ENCODE measurements around the gene REP15. TPM values are rescaled to one million over a fixed set of nuclear protein-coding genes. Genes with fewer than 3 reads are reported as not detected.
"Not testable (repeated sequence)": the region's sequence is repeated elsewhere in the genome, so short reads cannot be mapped to it uniquely, and the experiment has no call there.

Gene REP15
- polyA plus RNA-seq, 1 donor (not counting 4 experiments of a cell fraction or from before 2014, with no cell fraction given): 1.8 TPM

DNA sequence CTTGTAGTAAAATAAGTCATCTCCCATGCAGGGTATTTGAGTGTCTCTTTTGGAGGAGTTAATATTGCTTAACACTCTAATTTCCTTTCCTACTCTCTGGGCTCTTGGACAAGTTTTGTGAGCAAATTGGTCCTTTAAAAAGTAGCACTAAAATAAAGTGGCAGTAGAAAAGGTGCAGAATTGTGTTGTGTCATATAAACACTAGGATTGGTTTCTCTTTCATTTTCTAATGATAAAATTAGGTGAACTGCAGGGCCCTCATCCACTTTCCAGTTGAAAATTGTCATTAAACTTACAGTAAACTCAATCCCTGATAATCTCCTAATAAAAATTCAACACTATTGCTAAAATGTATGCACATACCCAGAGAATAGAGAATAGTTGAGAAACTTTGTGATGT, 42.6 kb upstream of the REP15 start:
- Histone ChIP-seq H3K4me3 (ENCODE audit: control insufficient read depth in 2 of 3, extremely low read depth in 1 of 3, insufficient read depth in 2 of 3, low read depth in 1 of 3, low read length in 3 of 3) (no peak overlapping the region), H3K27ac (ENCODE audit: control insufficient read depth, insufficient read depth, low read length) (no peak overlapping the region), H3K9me3 (ENCODE audit: control insufficient read depth, low read depth, low read length) (no peaks in the 10 kb centered on the region), H2AFZ (ENCODE audit: control insufficient read depth, low read length) (no peak overlapping the region), H3K4me1 (ENCODE audit: control insufficient read depth, extremely low read depth, insufficient read depth, low read length) (peaks cover 9% of the 10 kb centered on the region), H3K4me2 (ENCODE audit: control insufficient read depth, extremely low read depth, insufficient read depth, low read depth, low read length) (no peak overlapping the region), H3K79me2 (ENCODE audit: control insufficient read depth, insufficient read depth, low read length) (no peaks in the 10 kb centered on the region), H4K20me1 (ENCODE audit: control insufficient read depth, extremely low read depth, insufficient read depth, low read length) (no peaks in the 10 kb centered on the region), H3K27me3 (ENCODE audit: control insufficient read depth, extremely low read depth, insufficient read depth, low read length) (no peaks in the 10 kb centered on the region), H3K36me3 (ENCODE audit: control insufficient read depth in 2 of 2, extremely low read depth in 1 of 2, insufficient read depth in 2 of 2, low read length in 2 of 2) (peaks cover 0 to 5% of the 10 kb centered on the region in 2 experiments), H3K9me1 (ENCODE audit: control insufficient read depth, extremely low read depth, insufficient read depth, low read length) (no peaks in the 10 kb centered on the region), H3K9ac (ENCODE audit: control insufficient read depth, extremely low read depth, insufficient read depth, low read length) (no peak overlapping the region)
- no peak for DNase-seq (ENCODE audit: low read depth, low spot score)
- dilution Hi-C loops (cut with MboI; ENCODE audit: extremely low pct_ligation_motif_present, low sequenced_read_pairs): no loop called here
- FAIRE-seq: no peak
- TF ChIP-seq, protein P1, sequence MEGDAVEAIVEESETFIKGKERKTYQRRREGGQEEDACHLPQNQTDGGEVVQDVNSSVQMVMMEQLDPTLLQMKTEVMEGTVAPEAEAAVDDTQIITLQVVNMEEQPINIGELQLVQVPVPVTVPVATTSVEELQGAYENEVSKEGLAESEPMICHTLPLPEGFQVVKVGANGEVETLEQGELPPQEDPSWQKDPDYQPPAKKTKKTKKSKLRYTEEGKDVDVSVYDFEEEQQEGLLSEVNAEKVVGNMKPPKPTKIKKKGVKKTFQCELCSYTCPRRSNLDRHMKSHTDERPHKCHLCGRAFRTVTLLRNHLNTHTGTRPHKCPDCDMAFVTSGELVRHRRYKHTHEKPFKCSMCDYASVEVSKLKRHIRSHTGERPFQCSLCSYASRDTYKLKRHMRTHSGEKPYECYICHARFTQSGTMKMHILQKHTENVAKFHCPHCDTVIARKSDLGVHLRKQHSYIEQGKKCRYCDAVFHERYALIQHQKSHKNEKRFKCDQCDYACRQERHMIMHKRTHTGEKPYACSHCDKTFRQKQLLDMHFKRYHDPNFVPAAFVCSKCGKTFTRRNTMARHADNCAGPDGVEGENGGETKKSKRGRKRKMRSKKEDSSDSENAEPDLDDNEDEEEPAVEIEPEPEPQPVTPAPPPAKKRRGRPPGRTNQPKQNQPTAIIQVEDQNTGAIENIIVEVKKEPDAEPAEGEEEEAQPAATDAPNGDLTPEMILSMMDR (optimal IDR thresholded peaks at IDR 0.05 in 1 of 3, IDR thresholded peaks at IDR 0.05 in 1 of 3, conservative IDR thresholded peaks at IDR 0.05 in 1 of 3; ENCODE audit: extremely low read depth in 1 of 3, insufficient read depth in 2 of 3, low read length in 3 of 3): no peak
- TF ChIP-seq EZH2 (IDR thresholded peaks at IDR 0.05; ENCODE audit: low read length): no peak

DNA sequence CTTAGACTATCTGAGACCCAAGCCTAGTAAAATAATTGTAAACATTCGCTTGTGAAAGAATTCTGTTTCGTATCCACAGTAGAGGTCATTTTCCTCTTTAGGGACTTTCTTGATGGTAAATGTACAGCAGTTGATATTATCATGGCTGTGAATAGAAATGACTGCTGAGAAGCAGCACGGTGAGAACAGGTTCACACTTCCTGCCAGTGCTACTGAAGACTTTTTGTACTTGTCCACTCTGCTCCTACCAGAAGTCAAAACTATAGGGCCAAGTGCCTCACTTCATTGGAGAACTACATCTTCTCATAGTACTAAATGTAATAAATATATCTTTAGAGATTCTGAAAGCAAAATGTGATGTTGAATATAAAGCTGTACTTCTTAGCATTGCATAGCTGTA, 40.8 kb upstream of the REP15 start:
- H4K20me1 ChIP-seq (ENCODE audit: control insufficient read depth, extremely low read depth, insufficient read depth, low read length); H3K9me1 ChIP-seq (ENCODE audit: control insufficient read depth, extremely low read depth, insufficient read depth, low read length); H3K36me3 ChIP-seq (ENCODE audit: control insufficient read depth in 2 of 2, extremely low read depth in 1 of 2, insufficient read depth in 2 of 2, low read length in 2 of 2); H3K27me3 ChIP-seq (ENCODE audit: control insufficient read depth, extremely low read depth, insufficient read depth, low read length); H3K9me3 ChIP-seq (ENCODE audit: control insufficient read depth, low read depth, low read length); FAIRE-seq; H3K79me2 ChIP-seq (ENCODE audit: control insufficient read depth, insufficient read depth, low read length); H3K27ac ChIP-seq (ENCODE audit: control insufficient read depth, insufficient read depth, low read length); H3K4me2 ChIP-seq (ENCODE audit: control insufficient read depth, extremely low read depth, insufficient read depth, low read depth, low read length); H3K9ac ChIP-seq (ENCODE audit: control insufficient read depth, extremely low read depth, insufficient read depth, low read length); DNase-seq (ENCODE audit: low read depth, low spot score); H2AFZ ChIP-seq (ENCODE audit: control insufficient read depth, low read length); H3K4me3 ChIP-seq (ENCODE audit: control insufficient read depth in 2 of 3, extremely low read depth in 1 of 3, insufficient read depth in 2 of 3, low read depth in 1 of 3, low read length in 3 of 3); dilution Hi-C loops (cut with MboI; ENCODE audit: extremely low pct_ligation_motif_present, low sequenced_read_pairs); H3K4me1 ChIP-seq (ENCODE audit: control insufficient read depth, extremely low read depth, insufficient read depth, low read length): not testable (repeated sequence)

DNA sequence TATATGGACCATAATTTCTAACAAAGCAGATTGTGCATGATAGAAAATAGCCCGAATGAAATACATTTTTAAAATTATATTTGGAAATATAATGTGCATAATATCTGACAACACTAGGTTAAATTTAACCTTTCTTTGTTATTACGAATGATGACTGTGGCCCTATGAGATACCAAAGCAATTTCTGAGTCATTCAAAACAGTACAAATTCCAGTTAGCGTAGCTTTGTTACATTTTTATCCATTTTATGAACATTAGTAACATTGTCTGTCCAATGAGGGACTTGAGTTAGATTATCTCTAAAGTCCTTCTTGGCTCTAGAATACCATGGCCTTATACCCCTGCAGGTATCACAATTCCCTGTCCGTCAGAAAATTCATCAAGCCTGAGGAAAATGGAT, 39.0 kb upstream of the REP15 start:
- H3K27ac ChIP-seq (ENCODE audit: control insufficient read depth, insufficient read depth, low read length): no peak overlapping the region
- H3K79me2 ChIP-seq (ENCODE audit: control insufficient read depth, insufficient read depth, low read length): no peaks in the 10 kb centered on the region
- no peak overlapping the region for H3K4me2 ChIP-seq (ENCODE audit: control insufficient read depth, extremely low read depth, insufficient read depth, low read depth, low read length)
- no peaks in the 10 kb centered on the region for H3K9me3 ChIP-seq (ENCODE audit: control insufficient read depth, low read depth, low read length)
- H3K4me1 ChIP-seq (ENCODE audit: control insufficient read depth, extremely low read depth, insufficient read depth, low read length): no peaks in the 10 kb centered on the region
- no peak overlapping the region for H3K9ac ChIP-seq (ENCODE audit: control insufficient read depth, extremely low read depth, insufficient read depth, low read length)
- TF ChIP-seq EZH2 (IDR thresholded peaks at IDR 0.05; ENCODE audit: low read length): no peak
- TF ChIP-seq, protein P1 (optimal IDR thresholded peaks at IDR 0.05 in 1 of 3, IDR thresholded peaks at IDR 0.05 in 1 of 3, conservative IDR thresholded peaks at IDR 0.05 in 1 of 3; ENCODE audit: extremely low read depth in 1 of 3, insufficient read depth in 2 of 3, low read length in 3 of 3): no peak
- H3K36me3 ChIP-seq (ENCODE audit: control insufficient read depth in 2 of 2, extremely low read depth in 1 of 2, insufficient read depth in 2 of 2, low read length in 2 of 2): peaks cover 9 to 18% of the 10 kb centered on the region in 2 experiments
- FAIRE-seq: no peak
- no peak overlapping the region for H2AFZ ChIP-seq (ENCODE audit: control insufficient read depth, low read length)
- no peaks in the 10 kb centered on the region for H4K20me1 ChIP-seq (ENCODE audit: control insufficient read depth, extremely low read depth, insufficient read depth, low read length)
- no peaks in the 10 kb centered on the region for H3K27me3 ChIP-seq (ENCODE audit: control insufficient read depth, extremely low read depth, insufficient read depth, low read length)
- H3K4me3 ChIP-seq (ENCODE audit: control insufficient read depth in 2 of 3, extremely low read depth in 1 of 3, insufficient read depth in 2 of 3, low read depth in 1 of 3, low read length in 3 of 3): no peak overlapping the region
- no peaks in the 10 kb centered on the region for H3K9me1 ChIP-seq (ENCODE audit: control insufficient read depth, extremely low read depth, insufficient read depth, low read length)
- dilution Hi-C loops (cut with MboI; ENCODE audit: extremely low pct_ligation_motif_present, low sequenced_read_pairs): no loop called here
- DNase-seq (ENCODE audit: low read depth, low spot score): no peak
